Uterus (tissue), 4 donors: ENCODE measurements around the gene CORO6. TPM values are rescaled to one million over a fixed set of nuclear protein-coding genes. Genes with fewer than 3 reads are reported as not detected.

Source experiments
- DNase-seq, 2 donors: peaks; one replicate each; pipeline ENCODE4 v3.0.0-alpha.2; 2019 to 2020
- H3K27ac ChIP-seq, 2 donors: fragments of 200-600 bp; sonication (generic); 1 replicate in 1 of 2; 2 replicates in 1 of 2; pipeline ENCODE4 v1.5.1; 2016 to 2018
- H3K27me3 ChIP-seq, 2 donors: fragments of 200-600 bp; sonication (generic); one replicate each; pipeline ENCODE4 v1.5.1; 2018 to 2019; ENCODE audit warnings: control low read depth in 1 of 2
- H3K36me3 ChIP-seq, 2 donors: fragments of 200-600 bp; sonication (generic); one replicate each; pipeline ENCODE4 v1.5.1; 2019; ENCODE audit warnings: control low read depth in 1 of 2
- H3K4me1 ChIP-seq, 2 donors: fragments of 200-600 bp; sonication (generic); one replicate each; pipeline ENCODE4 v1.5.1; 2018 to 2019; ENCODE audit warnings: control low read depth in 1 of 2
- H3K4me3 ChIP-seq, 2 donors: fragments of 200-600 bp; sonication (generic); 1 replicate in 1 of 2; 2 replicates in 1 of 2; pipeline ENCODE4 v1.5.1; 2018 to 2019; ENCODE audit warnings: mild to moderate bottlenecking in 1 of 2
- H3K9me3 ChIP-seq, 2 donors: fragments of 200-600 bp; sonication (generic); one replicate each; pipeline ENCODE4 v1.5.1; 2019; ENCODE audit warnings: control low read depth in 1 of 2
- CTCF ChIP-seq, 4 experiments: fragments of 200-600 bp in 2 of 4; fragments of 450-650 bp in 2 of 4; sonication (generic) in 2 of 4; IDR thresholded peaks; one replicate each; pipeline ENCODE4 v1.5.1; 2016 to 2019; ENCODE audit warnings: antibody characterized with exemption in 4 of 4, mild to moderate bottlenecking in 2 of 4, moderate library complexity in 1 of 4
- POLR2A ChIP-seq, 2 donors: fragments of 450-650 bp; IDR thresholded peaks; one replicate each; pipeline ENCODE4 v1.6.1; 2016; ENCODE audit warnings: antibody characterized with exemption in 2 of 2, mild to moderate bottlenecking in 1 of 2, moderate library complexity in 1 of 2
- intact Hi-C: fragments of 100-400 bp; cut with DNase I; formaldehyde crosslinking; loops from one replicate; pipeline ENCODE4 v1.15.1; 2023; ENCODE audit warnings: low total_unique reads
- total RNA-seq, 4 donors: library from RNA; depleted of rRNA in 3 of 4; stranded (reverse); fragments of >200 nt in 3 of 4; gene quantifications; one replicate each; pipeline versions ENCODE4 v1.1.0 to v1.2.4, GENCODE V29; 2014 to 2023
- donor health status: DM: yes; HTN: yes; CAD: no.

CORO6 gene
- total RNA-seq, 4 donors from 2014 or later = 3.8 to 7.8 (median 5.1) TPM

DNA sequence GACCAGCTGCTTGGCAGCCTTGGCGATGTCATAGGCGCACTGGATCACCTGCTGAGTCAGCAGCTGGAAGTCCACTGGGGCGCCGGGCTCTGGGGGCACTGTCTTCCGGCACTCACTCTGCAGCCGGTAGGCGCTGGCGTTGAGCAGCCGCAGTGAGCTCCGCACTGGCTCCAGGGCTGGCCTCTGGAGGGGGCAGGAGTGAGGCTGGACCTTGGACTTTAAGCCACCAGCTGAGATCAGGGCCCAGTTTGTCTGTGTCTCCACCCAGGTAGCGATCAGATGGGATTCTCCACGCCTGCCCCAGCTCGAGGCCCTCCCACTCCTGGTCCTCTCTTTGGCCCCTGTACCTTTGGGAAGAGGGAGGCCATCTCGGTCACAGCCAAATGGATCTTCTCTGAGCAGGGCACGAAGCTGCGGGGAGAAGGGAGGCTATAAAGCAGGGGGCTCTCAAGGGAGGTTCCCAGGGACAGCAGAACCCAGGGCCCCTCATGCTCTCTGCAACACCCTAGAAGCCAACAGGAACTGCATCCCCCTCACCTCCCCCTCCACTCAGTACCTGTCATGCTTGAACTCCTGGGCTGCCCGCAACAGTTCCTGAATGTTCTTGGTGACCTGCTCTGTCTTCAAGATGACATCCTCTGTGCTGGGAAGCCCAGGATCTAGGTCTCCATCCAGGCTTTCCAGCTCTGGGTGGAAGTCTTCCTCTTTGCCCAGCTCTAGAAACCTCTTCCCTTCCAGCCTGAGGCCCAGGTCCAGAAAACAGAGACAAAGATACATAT is 47.8 kb downstream of the CORO6 start:
- no peaks in the 10 kb centered on the region for H3K36me3 ChIP-seq
- DNase-seq = no peak
- no peaks in the 10 kb centered on the region for H3K9me3 ChIP-seq
- TF ChIP-seq POLR2A (IDR thresholded peaks at IDR 0.05) (no peak), CTCF (IDR thresholded peaks at IDR 0.05) (no peak)
- H3K27me3 ChIP-seq = no peaks in the 10 kb centered on the region
- H3K27ac ChIP-seq = no peak overlapping the region
- intact Hi-C loops = no loop called here
- H3K4me3 ChIP-seq = no peak overlapping the region
- peaks cover 7 to 23% of the 10 kb centered on the region in 2 donors for H3K4me1 ChIP-seq

- no peak for TF ChIP-seq POLR2A (IDR thresholded peaks at IDR 0.05)
- no peak for TF ChIP-seq CTCF (IDR thresholded peaks at IDR 0.05)
- H3K27me3 ChIP-seq = no peaks in the 10 kb centered on the region
- no peaks in the 10 kb centered on the region for H3K36me3 ChIP-seq
- no peak overlapping the region for H3K27ac ChIP-seq
- intact Hi-C loops = no loop called here
- no peaks in the 10 kb centered on the region for H3K9me3 ChIP-seq
- H3K4me3 ChIP-seq = no peak overlapping the region
- DNase-seq = peak in 1 of 2 donors; percentile 24
- peaks cover 7 to 28% of the 10 kb centered on the region in 2 donors for H3K4me1 ChIP-seq
Measured at GRCh38 chr17:29573871-29574731, 48.6 kb downstream of the CORO6 start.

- Histone ChIP-seq H3K27ac (peak overlapping the region in 1 of 2 donors; percentile 53), H3K9me3 (no peaks in the 10 kb centered on the region), H3K4me3 (no peak overlapping the region), H3K4me1 (peaks cover 7 to 28% of the 10 kb centered on the region in 2 donors), H3K27me3 (no peaks in the 10 kb centered on the region), H3K36me3 (no peaks in the 10 kb centered on the region)
- TF ChIP-seq POLR2A (IDR thresholded peaks at IDR 0.05) (no peak), CTCF (IDR thresholded peaks at IDR 0.05) (no peak)
- DNase-seq = no peak
- intact Hi-C loops = no loop called here
Measured at GRCh38 chr17:29573558-29573869, 49.2 kb downstream of the CORO6 start.

- Histone ChIP-seq H3K36me3 (no peaks in the 10 kb centered on the region), H3K4me3 (peak overlapping the region; percentile 0 to 23), H3K27ac (peak overlapping the region; percentile 30 to 53), H3K4me1 (peaks cover 7 to 26% of the 10 kb centered on the region in 2 donors), H3K9me3 (no peaks in the 10 kb centered on the region), H3K27me3 (no peaks in the 10 kb centered on the region)
- TF ChIP-seq CTCF (IDR thresholded peaks at IDR 0.05) = peak; percentile 56 to 91 (median 82)
- TF ChIP-seq POLR2A (IDR thresholded peaks at IDR 0.05) = no peak
- intact Hi-C loops = no loop called here
- peak; percentile 43 to 69 for DNase-seq
Measured at GRCh38 chr17:29572691-29573557, 49.8 kb downstream of the CORO6 start.
